SH-SY5Y (cell line): ENCODE data around the gene KRT77.

Experiments
- GATA2 ChIP-seq: IDR thresholded peaks from 2 replicates; pipeline ENCODE4 v1.6.1; 2011; ENCODE audit warnings: mild to moderate bottlenecking, low read depth, low read length
- GATA3 ChIP-seq: IDR thresholded peaks from 2 replicates; pipeline ENCODE4 v1.6.1; 2011; ENCODE audit warnings: low read depth, mild to moderate bottlenecking, low read length, moderate library complexity

- TF ChIP-seq GATA2: no peak
- no peak for TF ChIP-seq GATA3
Measured at GRCh38 chr12:52675301-52675701, 28.0 kb downstream of the KRT77 start.
